Neural crest cell (in vitro differentiated cells): ENCODE measurements around the gene EGLN3. TPM values are rescaled to one million over a fixed set of nuclear protein-coding genes. Genes with fewer than 3 reads are reported as not detected.

Experiments
- DNase-seq: peaks from one replicate; pipeline ENCODE4 v3.0.0; 2021; ENCODE audit warnings: low read depth, mixed read lengths, low spot score
- H3K27ac Mint-ChIP-seq: one replicate; pipeline ENCODE4 v1.8.0; 2021; ENCODE audit warnings: mild to moderate bottlenecking, mixed read lengths; ENCODE audit not compliant: unreplicated experiment
- H3K27me3 Mint-ChIP-seq: 2 replicates; pipeline ENCODE4 v1.8.0; 2021; ENCODE audit warnings: low read depth, mild to moderate bottlenecking, mixed read lengths
- H3K36me3 Mint-ChIP-seq: 2 replicates; pipeline ENCODE4 v1.8.0; 2021; ENCODE audit warnings: low read depth, mild to moderate bottlenecking, mixed read lengths
- H3K4me1 Mint-ChIP-seq: 2 replicates; pipeline ENCODE4 v1.8.0; 2021; ENCODE audit warnings: mixed read lengths
- H3K4me3 Mint-ChIP-seq: one replicate; pipeline ENCODE4 v1.8.0; 2021; ENCODE audit warnings: mild to moderate bottlenecking, mixed read lengths
- H3K9me3 Mint-ChIP-seq: 2 replicates; pipeline ENCODE4 v1.8.0; 2021; ENCODE audit warnings: mixed read lengths
- total RNA-seq: library from RNA; stranded (reverse); gene quantifications from 2 replicates; pipeline ENCODE4 v1.2.1, GENCODE V29; 2021
- TF ChIP-seq, protein P1 (sequence below): fragments of 200-600 bp; sonication (generic); conservative IDR thresholded peaks from 2 replicates; pipeline ENCODE4 v1.5.0; 2021; ENCODE audit warnings: antibody characterized with exemption, mild to moderate bottlenecking

Gene EGLN3
- total RNA-seq, 1 donor from 2014 or later: 0.89 TPM

GRCh38 chr14:33948145-33948868 is 2.6 kb downstream of the EGLN3 start:
- TF ChIP-seq, protein P1, sequence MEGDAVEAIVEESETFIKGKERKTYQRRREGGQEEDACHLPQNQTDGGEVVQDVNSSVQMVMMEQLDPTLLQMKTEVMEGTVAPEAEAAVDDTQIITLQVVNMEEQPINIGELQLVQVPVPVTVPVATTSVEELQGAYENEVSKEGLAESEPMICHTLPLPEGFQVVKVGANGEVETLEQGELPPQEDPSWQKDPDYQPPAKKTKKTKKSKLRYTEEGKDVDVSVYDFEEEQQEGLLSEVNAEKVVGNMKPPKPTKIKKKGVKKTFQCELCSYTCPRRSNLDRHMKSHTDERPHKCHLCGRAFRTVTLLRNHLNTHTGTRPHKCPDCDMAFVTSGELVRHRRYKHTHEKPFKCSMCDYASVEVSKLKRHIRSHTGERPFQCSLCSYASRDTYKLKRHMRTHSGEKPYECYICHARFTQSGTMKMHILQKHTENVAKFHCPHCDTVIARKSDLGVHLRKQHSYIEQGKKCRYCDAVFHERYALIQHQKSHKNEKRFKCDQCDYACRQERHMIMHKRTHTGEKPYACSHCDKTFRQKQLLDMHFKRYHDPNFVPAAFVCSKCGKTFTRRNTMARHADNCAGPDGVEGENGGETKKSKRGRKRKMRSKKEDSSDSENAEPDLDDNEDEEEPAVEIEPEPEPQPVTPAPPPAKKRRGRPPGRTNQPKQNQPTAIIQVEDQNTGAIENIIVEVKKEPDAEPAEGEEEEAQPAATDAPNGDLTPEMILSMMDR: no peak
- H3K4me1 Mint-ChIP-seq: peaks cover 7% of the 10 kb centered on the region
- no peaks in the 10 kb centered on the region for H3K9me3 Mint-ChIP-seq
- peaks cover 67% of the 10 kb centered on the region for H3K27me3 Mint-ChIP-seq
- H3K36me3 Mint-ChIP-seq: no peaks in the 10 kb centered on the region
- no peak overlapping the region for H3K27ac Mint-ChIP-seq
- H3K4me3 Mint-ChIP-seq: peak overlapping the region; percentile 13
- DNase-seq: no peak

- H3K27me3 Mint-ChIP-seq: peaks cover 64% of the 10 kb centered on the region
- no peaks in the 10 kb centered on the region for H3K9me3 Mint-ChIP-seq
- TF ChIP-seq, protein P1: no peak
- H3K4me3 Mint-ChIP-seq: peak overlapping the region; percentile 2
- H3K36me3 Mint-ChIP-seq: no peaks in the 10 kb centered on the region
- DNase-seq: no peak
- peaks cover 7% of the 10 kb centered on the region for H3K4me1 Mint-ChIP-seq
- H3K27ac Mint-ChIP-seq: no peak overlapping the region
Measured at GRCh38 chr14:33946679-33947476, 4.0 kb downstream of the EGLN3 start.

DNA sequence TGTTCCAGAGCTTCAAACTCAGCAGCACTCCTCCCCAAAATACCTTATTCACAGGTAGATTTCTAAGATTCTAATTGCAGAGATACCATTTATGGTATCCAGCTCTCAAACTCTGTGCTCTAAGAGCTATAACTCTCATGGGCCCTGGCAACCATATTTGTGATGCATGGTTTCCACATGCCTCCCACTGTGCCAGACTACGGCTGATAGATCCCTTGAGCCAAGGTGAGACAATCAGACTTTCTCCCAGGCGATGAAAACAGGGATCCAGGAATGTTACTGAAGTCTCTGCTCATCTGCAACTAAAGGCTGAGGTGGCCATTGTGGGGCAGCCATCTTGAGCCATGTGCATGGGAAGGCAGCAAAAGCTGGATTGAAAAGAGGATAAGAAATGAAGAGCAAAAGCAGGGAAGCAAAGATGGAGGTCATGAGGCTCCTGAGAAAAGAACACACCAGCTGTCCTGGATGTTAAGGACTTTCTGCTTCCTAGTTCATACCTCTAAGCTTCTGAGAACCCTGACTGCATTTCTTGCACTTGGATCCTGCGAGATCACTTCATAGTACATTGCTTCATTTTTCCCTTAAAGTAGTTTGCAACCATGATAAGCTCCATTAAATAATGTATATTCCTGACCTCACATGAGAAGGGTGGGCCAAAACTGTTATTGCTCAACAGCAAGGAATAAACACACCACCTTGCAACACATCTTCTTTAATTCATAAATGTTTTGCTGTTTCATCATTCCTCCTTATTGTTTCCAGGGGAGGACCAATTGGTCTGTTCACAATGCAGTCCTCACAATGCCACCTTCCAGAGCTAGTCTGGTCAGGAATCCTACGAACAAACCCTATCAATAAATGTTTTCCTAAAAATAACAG is 5.4 kb downstream of the EGLN3 start:
- H3K36me3 Mint-ChIP-seq: no peaks in the 10 kb centered on the region
- no peaks in the 10 kb centered on the region for H3K9me3 Mint-ChIP-seq
- H3K4me1 Mint-ChIP-seq: no peaks in the 10 kb centered on the region
- H3K27ac Mint-ChIP-seq: no peak overlapping the region
- H3K4me3 Mint-ChIP-seq: no peak overlapping the region
- H3K27me3 Mint-ChIP-seq: peaks cover 51% of the 10 kb centered on the region
- no peak for DNase-seq
- TF ChIP-seq, protein P1: no peak

DNA sequence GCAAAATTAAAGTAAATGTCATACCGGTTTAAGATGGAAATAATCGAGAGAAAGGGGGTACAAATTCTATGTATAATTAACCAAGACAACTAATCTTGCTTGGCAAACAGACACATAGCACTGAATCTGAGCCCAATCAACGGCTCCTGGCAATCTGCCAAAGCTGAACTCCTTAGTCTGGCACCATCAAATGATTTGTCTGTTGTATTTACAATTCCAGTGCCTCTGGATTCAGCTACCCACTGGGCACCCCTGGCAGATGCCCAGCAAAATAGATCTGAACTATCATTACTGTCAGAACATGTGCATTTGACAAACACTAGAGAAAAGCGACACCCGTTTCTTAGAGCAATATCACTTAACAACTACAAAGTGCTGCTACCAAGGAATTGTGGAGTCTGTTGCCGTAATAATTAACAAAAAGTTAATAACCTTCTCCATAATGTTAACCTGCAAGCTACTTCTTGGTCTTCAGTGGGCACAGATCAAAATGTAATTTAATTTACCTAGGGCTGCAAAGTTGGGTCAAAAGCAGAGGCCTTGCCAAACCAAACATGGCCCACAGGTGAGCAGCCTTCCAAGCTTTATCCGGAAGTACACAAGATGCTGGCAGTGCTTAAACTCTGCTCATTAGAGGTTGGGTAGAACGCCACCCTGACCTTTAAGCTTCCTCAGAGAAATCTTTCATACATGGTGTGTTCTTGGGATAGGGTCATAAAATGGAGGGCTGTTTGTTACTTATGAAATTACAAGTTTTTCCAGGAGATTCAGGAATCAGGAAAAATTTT is 7.6 kb downstream of the EGLN3 start:
- H3K4me1 Mint-ChIP-seq: peaks cover 5% of the 10 kb centered on the region
- H3K27me3 Mint-ChIP-seq: peaks cover 30% of the 10 kb centered on the region
- no peaks in the 10 kb centered on the region for H3K36me3 Mint-ChIP-seq
- no peak overlapping the region for H3K27ac Mint-ChIP-seq
- no peak for DNase-seq
- TF ChIP-seq, protein P1: no peak
- no peak overlapping the region for H3K4me3 Mint-ChIP-seq
- H3K9me3 Mint-ChIP-seq: no peaks in the 10 kb centered on the region

- no peak overlapping the region for H3K27ac Mint-ChIP-seq
- peaks cover 15% of the 10 kb centered on the region for H3K4me1 Mint-ChIP-seq
- DNase-seq: no peak
- no peak overlapping the region for H3K4me3 Mint-ChIP-seq
- H3K9me3 Mint-ChIP-seq: no peaks in the 10 kb centered on the region
- peaks cover 16% of the 10 kb centered on the region for H3K27me3 Mint-ChIP-seq
- H3K36me3 Mint-ChIP-seq: no peaks in the 10 kb centered on the region
- TF ChIP-seq, protein P1: no peak
Measured at GRCh38 chr14:33941718-33942117, 9.2 kb downstream of the EGLN3 start.
